Neural cell (in vitro differentiated cells): ENCODE measurements around the gene PASD1. TPM values are rescaled to one million over a fixed set of nuclear protein-coding genes. Genes with fewer than 3 reads are reported as not detected.

Source experiments
- H2AFZ ChIP-seq: fragments of 200-600, 300-800 bp; sonication (generic), shearing (Covaris generic); 2 replicates; pipeline ENCODE4 v1.6.0; 2014; ENCODE audit warnings: low read depth, mild to moderate bottlenecking, antibody characterized with exemption, low read length, moderate library complexity
- H3F3A ChIP-seq: fragments of 200-600 bp; shearing (Covaris generic); 2 replicates; pipeline ENCODE4 v1.6.1; 2016; ENCODE audit warnings: mild to moderate bottlenecking, moderate library complexity, mixed read lengths, antibody characterized with exemption, low read length; ENCODE audit not compliant: insufficient read depth, poor library complexity, severe bottlenecking
- H3K27ac ChIP-seq: fragments of 200-600, 300-800 bp; sonication (generic), shearing (Covaris generic); 2 replicates; pipeline ENCODE4 v1.5.1; 2014; ENCODE audit warnings: mild to moderate bottlenecking, low read length, moderate library complexity
- H3K27me3 ChIP-seq: fragments of 300-800, 200-600 bp; sonication (generic), shearing (Covaris generic); 2 replicates; pipeline ENCODE4 v1.6.0; 2014; ENCODE audit warnings: mild to moderate bottlenecking, low read depth, low read length, moderate library complexity; ENCODE audit not compliant: insufficient read depth
- H3K36me3 ChIP-seq: fragments of 300-800, 200-600 bp; sonication (generic), shearing (Covaris generic); 2 replicates; pipeline ENCODE4 v1.5.1; 2014; ENCODE audit warnings: mild to moderate bottlenecking, antibody characterized with exemption, low read length, moderate library complexity; ENCODE audit not compliant: insufficient read depth
- H3K4me2 ChIP-seq: fragments of 300-800, 200-600 bp; sonication (generic), shearing (Covaris generic); 2 replicates; pipeline ENCODE4 v1.6.0; 2014; ENCODE audit warnings: mild to moderate bottlenecking, low read length
- H3K4me3 ChIP-seq: fragments of 300-800, 200-600 bp; sonication (generic), shearing (Covaris generic); 2 replicates; pipeline ENCODE4 v1.5.1; 2014; ENCODE audit warnings: mild to moderate bottlenecking, low read length, moderate library complexity
- H3K79me2 ChIP-seq: fragments of 200-600 bp; shearing (Covaris generic); replicated peaks from 2 replicates; pipeline ENCODE4 v1.6.0; 2014; ENCODE audit warnings: mild to moderate bottlenecking, low read length, moderate library complexity; ENCODE audit not compliant: insufficient read depth
- H3K9ac ChIP-seq: fragments of 300-800, 200-600 bp; sonication (generic), shearing (Covaris generic); 2 replicates; pipeline ENCODE4 v1.6.1; 2016; ENCODE audit warnings: mild to moderate bottlenecking, low read length, mixed read lengths
- H3K9me2 ChIP-seq: fragments of 200-600 bp; shearing (Covaris generic); 2 replicates; pipeline ENCODE4 v1.6.1; 2016; ENCODE audit warnings: mild to moderate bottlenecking, low read length, mixed read lengths; ENCODE audit not compliant: insufficient read depth
- H3K9me3 ChIP-seq: fragments of 200-600, 300-800 bp; sonication (generic), shearing (Covaris generic); 2 replicates; pipeline ENCODE4 v1.6.1; 2016; ENCODE audit warnings: mild to moderate bottlenecking, mixed run types, low read length, moderate library complexity, mixed read lengths
- H4K20me1 ChIP-seq: fragments of 200-600 bp; shearing (Covaris generic); 2 replicates; pipeline ENCODE4 v1.6.1; 2016; ENCODE audit warnings: mild to moderate bottlenecking, mixed run types; ENCODE audit not compliant: insufficient read depth
- EP300 ChIP-seq: fragments of 450-650 bp; conservative IDR thresholded peaks from 2 replicates; pipeline ENCODE4 v1.6.1; 2014; ENCODE audit warnings: antibody characterized with exemption, mild to moderate bottlenecking, moderate library complexity; ENCODE audit not compliant: poor library complexity, severe bottlenecking
- EZH2 ChIP-seq: fragments of 200-600, 300-800 bp; shearing (Covaris generic), sonication (generic); IDR thresholded peaks from 2 replicates; pipeline ENCODE4 v1.6.1; 2014; ENCODE audit warnings: antibody characterized with exemption, low read length, borderline replicate concordance, mild to moderate bottlenecking; ENCODE audit not compliant: insufficient read depth, poor library complexity, severe bottlenecking
- MXI1 ChIP-seq: fragments of 450-650 bp; conservative IDR thresholded peaks from 2 replicates; pipeline ENCODE4 v1.6.1; 2014; ENCODE audit warnings: antibody characterized with exemption, mild to moderate bottlenecking; ENCODE audit not compliant: poor library complexity, severe bottlenecking
- POLR2AphosphoS5 ChIP-seq: IDR thresholded peaks from 2 replicates; pipeline ENCODE4 v1.6.1; 2012
- RAD21 ChIP-seq: fragments of 450-650 bp; conservative IDR thresholded peaks from 2 replicates; pipeline ENCODE4 v1.6.1; 2014; ENCODE audit warnings: antibody characterized with exemption, mild to moderate bottlenecking, moderate library complexity
- SMC3 ChIP-seq: fragments of 450-650 bp; conservative IDR thresholded peaks from 2 replicates; pipeline ENCODE4 v1.6.1; 2014; ENCODE audit warnings: antibody characterized with exemption, mild to moderate bottlenecking, moderate library complexity; ENCODE audit not compliant: poor library complexity
- TAF1 ChIP-seq: IDR thresholded peaks from 2 replicates; pipeline ENCODE4 v1.6.1; 2012; ENCODE audit warnings: low read depth
- polyA minus RNA-seq: library from RNA; depleted of rRNA, polyadenylated mRNA; stranded (reverse); fragments of >200 nt; gene quantifications from 2 replicates; pipeline ENCODE4 v1.2.3, GENCODE V29; 2014
- polyA plus RNA-seq: library from polyadenylated mRNA; depleted of rRNA; stranded (reverse); fragments of >200 nt; gene quantifications from 2 replicates; pipeline ENCODE4 v1.2.3, GENCODE V29; 2014
- TF ChIP-seq, protein P1 (sequence below): fragments of 450-650 bp; IDR thresholded peaks from 2 replicates; pipeline ENCODE4 v1.5.1; 2014; ENCODE audit warnings: antibody characterized with exemption, mild to moderate bottlenecking, moderate library complexity; ENCODE audit not compliant: poor library complexity, severe bottlenecking
- TF ChIP-seq, protein P2 (sequence below): IDR thresholded peaks from 2 replicates; pipeline ENCODE4 v1.6.1; 2012; ENCODE audit warnings: borderline replicate concordance

PASD1 gene, protein sequence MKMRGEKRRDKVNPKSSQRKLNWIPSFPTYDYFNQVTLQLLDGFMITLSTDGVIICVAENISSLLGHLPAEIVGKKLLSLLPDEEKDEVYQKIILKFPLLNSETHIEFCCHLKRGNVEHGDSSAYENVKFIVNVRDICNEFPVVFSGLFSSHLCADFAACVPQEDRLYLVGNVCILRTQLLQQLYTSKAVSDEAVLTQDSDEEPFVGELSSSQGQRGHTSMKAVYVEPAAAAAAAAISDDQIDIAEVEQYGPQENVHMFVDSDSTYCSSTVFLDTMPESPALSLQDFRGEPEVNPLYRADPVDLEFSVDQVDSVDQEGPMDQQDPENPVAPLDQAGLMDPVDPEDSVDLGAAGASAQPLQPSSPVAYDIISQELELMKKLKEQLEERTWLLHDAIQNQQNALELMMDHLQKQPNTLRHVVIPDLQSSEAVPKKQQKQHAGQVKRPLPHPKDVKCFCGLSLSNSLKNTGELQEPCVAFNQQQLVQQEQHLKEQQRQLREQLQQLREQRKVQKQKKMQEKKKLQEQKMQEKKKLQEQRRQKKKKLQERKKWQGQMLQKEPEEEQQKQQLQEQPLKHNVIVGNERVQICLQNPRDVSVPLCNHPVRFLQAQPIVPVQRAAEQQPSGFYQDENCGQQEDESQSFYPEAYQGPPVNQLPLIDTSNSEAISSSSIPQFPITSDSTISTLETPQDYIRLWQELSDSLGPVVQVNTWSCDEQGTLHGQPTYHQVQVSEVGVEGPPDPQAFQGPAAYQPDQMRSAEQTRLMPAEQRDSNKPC
- polyA plus RNA-seq: not detected in 2 replicates
- not detected in 2 replicates for polyA minus RNA-seq

DNA sequence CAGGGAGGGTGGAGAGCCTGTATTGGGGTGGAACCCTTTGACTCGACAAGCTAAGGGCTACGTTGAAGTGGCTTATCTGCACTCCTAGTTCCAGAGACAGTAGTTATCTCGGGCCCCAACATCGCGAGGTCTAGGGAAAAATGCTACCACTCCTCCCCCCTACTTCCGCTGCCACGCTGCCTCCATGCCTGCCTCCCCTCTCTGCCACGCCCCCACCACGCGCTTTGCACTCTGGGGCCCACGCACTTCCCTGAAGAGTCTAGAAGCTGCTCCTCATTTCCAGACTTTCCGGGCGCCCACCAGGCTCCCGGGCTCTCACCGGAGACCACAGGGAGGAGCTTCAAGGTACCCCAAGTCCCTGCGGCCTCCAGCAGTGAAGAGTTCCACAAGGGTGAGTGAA, at the start of gene PASD1:
PASD1 (plus strand) TSS at position 227 of the 400 bp plus-strand sequence. CDS start 37,879 bp downstream, outside the sequence.
- no peaks in the 10 kb centered on the region for H3K79me2 ChIP-seq
- H3K27me3 ChIP-seq: no peaks in the 10 kb centered on the region
- no peaks in the 10 kb centered on the region for H3K36me3 ChIP-seq
- no peaks in the 10 kb centered on the region for H3F3A ChIP-seq
- TF ChIP-seq RAD21 (no peak), TAF1 (no peak), EZH2 (no peak), POLR2AphosphoS5 (no peak), SMC3 (no peak), EP300 (no peak), MXI1 (no peak)
- TF ChIP-seq, protein P1, sequence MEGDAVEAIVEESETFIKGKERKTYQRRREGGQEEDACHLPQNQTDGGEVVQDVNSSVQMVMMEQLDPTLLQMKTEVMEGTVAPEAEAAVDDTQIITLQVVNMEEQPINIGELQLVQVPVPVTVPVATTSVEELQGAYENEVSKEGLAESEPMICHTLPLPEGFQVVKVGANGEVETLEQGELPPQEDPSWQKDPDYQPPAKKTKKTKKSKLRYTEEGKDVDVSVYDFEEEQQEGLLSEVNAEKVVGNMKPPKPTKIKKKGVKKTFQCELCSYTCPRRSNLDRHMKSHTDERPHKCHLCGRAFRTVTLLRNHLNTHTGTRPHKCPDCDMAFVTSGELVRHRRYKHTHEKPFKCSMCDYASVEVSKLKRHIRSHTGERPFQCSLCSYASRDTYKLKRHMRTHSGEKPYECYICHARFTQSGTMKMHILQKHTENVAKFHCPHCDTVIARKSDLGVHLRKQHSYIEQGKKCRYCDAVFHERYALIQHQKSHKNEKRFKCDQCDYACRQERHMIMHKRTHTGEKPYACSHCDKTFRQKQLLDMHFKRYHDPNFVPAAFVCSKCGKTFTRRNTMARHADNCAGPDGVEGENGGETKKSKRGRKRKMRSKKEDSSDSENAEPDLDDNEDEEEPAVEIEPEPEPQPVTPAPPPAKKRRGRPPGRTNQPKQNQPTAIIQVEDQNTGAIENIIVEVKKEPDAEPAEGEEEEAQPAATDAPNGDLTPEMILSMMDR: no peak
- TF ChIP-seq, protein P2, sequence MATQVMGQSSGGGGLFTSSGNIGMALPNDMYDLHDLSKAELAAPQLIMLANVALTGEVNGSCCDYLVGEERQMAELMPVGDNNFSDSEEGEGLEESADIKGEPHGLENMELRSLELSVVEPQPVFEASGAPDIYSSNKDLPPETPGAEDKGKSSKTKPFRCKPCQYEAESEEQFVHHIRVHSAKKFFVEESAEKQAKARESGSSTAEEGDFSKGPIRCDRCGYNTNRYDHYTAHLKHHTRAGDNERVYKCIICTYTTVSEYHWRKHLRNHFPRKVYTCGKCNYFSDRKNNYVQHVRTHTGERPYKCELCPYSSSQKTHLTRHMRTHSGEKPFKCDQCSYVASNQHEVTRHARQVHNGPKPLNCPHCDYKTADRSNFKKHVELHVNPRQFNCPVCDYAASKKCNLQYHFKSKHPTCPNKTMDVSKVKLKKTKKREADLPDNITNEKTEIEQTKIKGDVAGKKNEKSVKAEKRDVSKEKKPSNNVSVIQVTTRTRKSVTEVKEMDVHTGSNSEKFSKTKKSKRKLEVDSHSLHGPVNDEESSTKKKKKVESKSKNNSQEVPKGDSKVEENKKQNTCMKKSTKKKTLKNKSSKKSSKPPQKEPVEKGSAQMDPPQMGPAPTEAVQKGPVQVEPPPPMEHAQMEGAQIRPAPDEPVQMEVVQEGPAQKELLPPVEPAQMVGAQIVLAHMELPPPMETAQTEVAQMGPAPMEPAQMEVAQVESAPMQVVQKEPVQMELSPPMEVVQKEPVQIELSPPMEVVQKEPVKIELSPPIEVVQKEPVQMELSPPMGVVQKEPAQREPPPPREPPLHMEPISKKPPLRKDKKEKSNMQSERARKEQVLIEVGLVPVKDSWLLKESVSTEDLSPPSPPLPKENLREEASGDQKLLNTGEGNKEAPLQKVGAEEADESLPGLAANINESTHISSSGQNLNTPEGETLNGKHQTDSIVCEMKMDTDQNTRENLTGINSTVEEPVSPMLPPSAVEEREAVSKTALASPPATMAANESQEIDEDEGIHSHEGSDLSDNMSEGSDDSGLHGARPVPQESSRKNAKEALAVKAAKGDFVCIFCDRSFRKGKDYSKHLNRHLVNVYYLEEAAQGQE: no peak
- H3K4me2 ChIP-seq: no peak within 1 kb of the TSS
- no peak within 1 kb of the TSS for H3K4me3 ChIP-seq
- H3K27ac ChIP-seq: no peak within 1 kb of the TSS
- no peak within 1 kb of the TSS for H3K9ac ChIP-seq
- H3K9me2 ChIP-seq: no peaks in the 10 kb centered on the region
- no peaks in the 10 kb centered on the region for H4K20me1 ChIP-seq
- no peak within 1 kb of the TSS for H2AFZ ChIP-seq
- H3K9me3 ChIP-seq: no peaks in the 10 kb centered on the region

DNA sequence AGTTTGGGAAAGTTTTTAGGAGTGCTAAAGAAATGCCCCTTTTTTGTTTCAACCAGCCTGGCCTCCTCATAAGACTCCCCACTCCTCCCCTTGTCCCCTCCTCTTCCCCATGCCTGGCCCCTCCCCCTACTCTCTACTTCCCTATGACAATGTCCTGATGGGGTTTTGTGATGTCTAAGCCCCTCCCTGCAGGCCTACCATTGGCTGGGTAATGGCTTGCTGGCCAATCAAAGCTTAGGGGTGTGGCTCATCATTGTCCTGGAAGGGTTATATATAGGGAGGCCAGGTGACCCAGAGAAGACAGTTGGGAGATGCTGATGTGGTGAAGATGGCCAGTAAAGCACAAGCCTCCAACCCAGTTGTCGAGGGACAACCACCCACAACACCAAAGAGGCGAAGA, 48.2 kb upstream of the PASD1 start:
- Histone ChIP-seq H3K4me2 (no peak overlapping the region), H3K9ac (no peak overlapping the region), H4K20me1 (no peaks in the 10 kb centered on the region), H3K4me3 (no peak overlapping the region), H3K27ac (no peak overlapping the region), H2AFZ (no peak overlapping the region), H3F3A (no peaks in the 10 kb centered on the region), H3K9me2 (no peaks in the 10 kb centered on the region), H3K79me2 (no peaks in the 10 kb centered on the region), H3K27me3 (no peaks in the 10 kb centered on the region), H3K9me3 (no peaks in the 10 kb centered on the region), H3K36me3 (no peaks in the 10 kb centered on the region)
- TF ChIP-seq RAD21: no peak
